ENCODE measurements around the gene ATP5F1D. TPM values are rescaled to one million over a fixed set of nuclear protein-coding genes. Genes with fewer than 3 reads are reported as not detected.
"Not testable (repeated sequence)": the region's sequence is repeated elsewhere in the genome, so short reads cannot be mapped to it uniquely, and the experiment has no call there.

The ATP5F1D gene
- total RNA-seq, 1 donor from 2014 or later, result 233 TPM

DNA sequence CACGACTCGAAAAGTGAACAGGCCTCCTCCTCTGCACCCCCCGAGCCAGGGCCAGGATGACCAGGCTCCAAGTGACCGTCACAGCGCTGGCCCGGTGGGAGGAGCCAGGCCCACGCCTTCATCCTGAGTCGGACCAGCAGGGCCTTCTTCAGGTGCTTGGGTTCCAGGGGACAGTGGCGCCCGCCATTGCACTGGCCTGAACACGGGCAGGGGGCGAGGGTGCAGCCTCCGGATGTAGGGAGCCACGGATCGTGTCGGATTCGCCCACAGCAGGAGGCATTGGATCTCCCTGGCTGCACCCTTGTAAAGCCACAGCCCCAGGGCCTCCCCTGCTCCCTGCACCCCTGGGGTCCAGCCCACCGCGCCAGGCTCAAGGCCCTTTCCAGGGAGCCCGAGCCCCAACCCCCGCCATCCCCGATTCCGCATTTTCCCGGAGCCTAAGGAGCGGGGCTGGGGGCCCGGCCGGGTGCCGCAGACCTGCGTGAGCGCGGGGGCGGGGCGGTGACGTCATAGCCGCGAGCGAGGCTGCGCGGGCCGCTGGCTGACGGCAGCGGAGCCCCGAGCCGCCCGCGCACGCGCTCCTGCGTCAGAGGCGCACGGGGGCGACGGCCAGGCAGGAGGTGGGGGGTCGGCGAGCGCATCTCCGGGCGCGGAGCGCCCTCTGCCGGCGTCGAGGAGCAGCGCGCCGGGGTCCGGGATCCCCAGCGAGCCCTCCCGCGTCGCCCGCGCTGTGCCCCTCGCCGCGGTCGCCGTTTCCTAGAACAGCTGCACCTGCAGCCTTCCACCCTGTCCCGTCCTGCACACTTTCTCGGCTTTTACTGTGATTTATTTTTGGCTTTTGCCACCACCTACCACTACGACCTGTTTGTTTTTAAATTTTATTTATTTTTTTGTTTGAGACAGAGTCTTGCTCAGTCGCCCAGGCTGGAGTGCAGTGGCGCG is 1.5 kb upstream of the ATP5F1D start:
- H3K4me1 Mint-ChIP-seq (ENCODE audit: low read depth), result peaks cover 22% of the 10 kb centered on the region

GRCh38 chr19:1240925-1241324 is 626 bp upstream of the ATP5F1D start:
- Mint-ChIP-seq H3K4me1 (ENCODE audit: low read depth) (peaks cover 22% of the 10 kb centered on the region), H3K27me3 (ENCODE audit: low read depth) (peaks cover 13% of the 10 kb centered on the region), H3K36me3 (ENCODE audit: low read depth) (peaks cover 3% of the 10 kb centered on the region), H3K9me3 (no peaks in the 10 kb centered on the region), H3K27ac (peak overlapping the region; percentile 88), H3K4me3 (ENCODE audit: low read depth) (peak overlapping the region; percentile 81)
- intact Hi-C loops (cut with micrococcal nuclease), result loop anchor here (2.0 to 10.0 kb wide), 6 partner anchors 49 to 314 kb away; partner anchors contain the start of genes ARID3A, DAZAP1, GAMT and POLR2E
- no peak for DNase-seq (ENCODE audit: low spot score)

More for the DNA sequence above, 1.5 kb upstream of the ATP5F1D start:
- Mint-ChIP-seq H3K27me3 (ENCODE audit: low read depth) (peaks cover 13% of the 10 kb centered on the region), H3K36me3 (ENCODE audit: low read depth) (peaks cover 3% of the 10 kb centered on the region), H3K9me3 (no peaks in the 10 kb centered on the region), H3K27ac (no peak overlapping the region), H3K4me3 (ENCODE audit: low read depth) (peak overlapping the region; percentile 49)
- intact Hi-C loops (cut with micrococcal nuclease), result loop anchor here (2.0 to 10.0 kb wide), 6 partner anchors 48 to 313 kb away; partner anchors contain the start of genes ARID3A, DAZAP1, GAMT and POLR2E
- DNase-seq (ENCODE audit: low spot score), result peak; percentile 88

GRCh38 chr19:1243768-1244692 is 2.5 kb downstream of the ATP5F1D start:
- Mint-ChIP-seq H3K27me3 (ENCODE audit: low read depth) (peaks cover 4% of the 10 kb centered on the region), H3K36me3 (ENCODE audit: low read depth) (peaks cover 3% of the 10 kb centered on the region), H3K4me1 (ENCODE audit: low read depth) (peaks cover 17% of the 10 kb centered on the region), H3K4me3 (ENCODE audit: low read depth) (peak overlapping the region; percentile 2), H3K9me3 (no peaks in the 10 kb centered on the region), H3K27ac (peak overlapping the region; percentile 80)
- peak; percentile 73 for DNase-seq (ENCODE audit: low spot score)
- intact Hi-C loops (cut with micrococcal nuclease), result loop anchor here (1.0 to 10.0 kb wide), 6 partner anchors 25 to 317 kb away; partner anchors contain the start of genes ARID3A, CIRBP, DAZAP1 and GAMT

- no peaks in the 10 kb centered on the region for H3K9me3 Mint-ChIP-seq
- peak overlapping the region; percentile 80 for H3K27ac Mint-ChIP-seq
- DNase-seq (ENCODE audit: low spot score), result no peak
- H3K36me3 Mint-ChIP-seq (ENCODE audit: low read depth), result peaks cover 6% of the 10 kb centered on the region
- intact Hi-C loops (cut with micrococcal nuclease), result loop anchor here (1.0 to 10.0 kb wide), 6 partner anchors 24 to 318 kb away; partner anchors contain the start of genes ARID3A, CIRBP, DAZAP1 and GAMT
- peaks cover 13% of the 10 kb centered on the region for H3K4me1 Mint-ChIP-seq (ENCODE audit: low read depth)
- H3K27me3 Mint-ChIP-seq (ENCODE audit: low read depth), result no peaks in the 10 kb centered on the region
- H3K4me3 Mint-ChIP-seq (ENCODE audit: low read depth), result no peak overlapping the region
Observed at GRCh38 chr19:1244693-1245451, 3.3 kb downstream of the ATP5F1D start.

GRCh38 chr19:1245494-1246264 is 4.1 kb downstream of the ATP5F1D start:
- Mint-ChIP-seq H3K27me3 (ENCODE audit: low read depth) (no peaks in the 10 kb centered on the region), H3K9me3 (no peaks in the 10 kb centered on the region), H3K36me3 (ENCODE audit: low read depth) (peaks cover 6% of the 10 kb centered on the region), H3K4me1 (ENCODE audit: low read depth) (peaks cover 13% of the 10 kb centered on the region), H3K4me3 (ENCODE audit: low read depth) (no peak overlapping the region), H3K27ac (peak overlapping the region; percentile 42)
- intact Hi-C loops (cut with micrococcal nuclease), result loop anchor here (10.0 kb wide), 1 partner anchor 159 kb away; the partner anchor contains the start of genes DAZAP1 and GAMT
- DNase-seq (ENCODE audit: low spot score), result no peak

- Mint-ChIP-seq H3K36me3 (ENCODE audit: low read depth) (peaks cover 13% of the 10 kb centered on the region), H3K4me3 (ENCODE audit: low read depth) (peak overlapping the region; percentile 21), H3K27ac (peak overlapping the region; percentile 42)
- not testable (repeated sequence) for H3K9me3 Mint-ChIP-seq; DNase-seq (ENCODE audit: low spot score); H3K4me1 Mint-ChIP-seq (ENCODE audit: low read depth); H3K27me3 Mint-ChIP-seq (ENCODE audit: low read depth)
- intact Hi-C loops (cut with micrococcal nuclease), result loop anchor here (10.0 kb wide), 1 partner anchor 158 kb away; the partner anchor contains the start of genes DAZAP1 and GAMT
Observed at GRCh38 chr19:1246265-1247087, 4.9 kb downstream of the ATP5F1D start.

DNA sequence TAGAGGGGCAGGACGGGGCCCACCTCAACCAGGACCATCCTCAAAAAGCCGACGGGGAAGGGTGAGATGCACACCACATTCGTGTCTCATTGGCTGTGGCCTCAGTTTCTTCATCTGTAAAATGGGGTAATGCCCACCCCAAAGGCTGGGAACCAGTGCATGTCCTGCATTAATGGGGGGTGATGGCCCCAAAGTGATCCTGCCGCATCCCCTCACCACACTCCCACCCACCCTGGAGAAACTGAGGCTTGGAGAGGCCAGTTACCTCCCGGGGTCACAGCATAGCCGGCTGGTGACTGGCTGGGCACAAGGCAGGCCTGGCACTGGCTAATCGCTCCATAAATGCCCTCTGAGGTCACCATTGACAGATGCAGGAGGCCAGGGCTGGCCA is 6.2 kb downstream of the ATP5F1D start:
- Mint-ChIP-seq H3K36me3 (ENCODE audit: low read depth) (peaks cover 24% of the 10 kb centered on the region), H3K4me1 (ENCODE audit: low read depth) (peaks cover 5% of the 10 kb centered on the region), H3K4me3 (ENCODE audit: low read depth) (no peak overlapping the region), H3K27me3 (ENCODE audit: low read depth) (no peaks in the 10 kb centered on the region), H3K27ac (peak overlapping the region; percentile 62), H3K9me3 (no peaks in the 10 kb centered on the region)
- intact Hi-C loops (cut with micrococcal nuclease), result loop anchor here (10.0 kb wide), 1 partner anchor 157 kb away; the partner anchor contains the start of genes DAZAP1 and GAMT
- DNase-seq (ENCODE audit: low spot score), result no peak

DNA sequence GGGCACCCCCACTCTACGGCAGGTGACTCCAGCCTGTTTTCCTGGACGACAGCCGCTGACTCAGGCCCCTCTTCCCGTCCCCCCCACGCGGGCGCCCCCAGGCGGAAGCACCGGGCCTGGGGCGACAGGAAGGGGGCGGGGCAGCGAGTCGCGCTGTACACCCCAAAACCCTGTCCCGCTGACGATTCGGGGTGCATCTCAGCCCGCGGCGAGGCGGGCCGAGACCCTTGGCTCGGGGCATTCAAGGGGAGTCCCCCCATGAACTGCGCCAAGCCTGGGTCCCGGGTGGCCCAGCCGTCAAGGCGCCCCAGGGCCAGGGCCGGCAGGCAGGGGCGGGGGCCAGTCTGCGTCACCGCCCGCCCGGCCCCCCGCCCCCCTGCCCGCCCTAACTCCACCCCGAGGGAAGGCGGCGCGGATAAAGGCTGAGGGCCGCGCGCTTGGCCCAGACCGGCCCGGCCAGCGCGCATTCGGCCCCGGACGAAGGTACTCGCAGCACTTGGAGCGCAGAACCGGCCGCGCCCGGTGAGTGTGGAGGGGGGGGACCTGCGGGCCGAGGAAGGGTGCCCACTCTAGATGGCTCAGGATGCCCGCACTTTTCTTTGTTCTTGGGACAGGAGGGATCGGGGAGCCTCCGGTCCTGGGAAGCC is 6.7 kb downstream of the ATP5F1D start, which contains the start of gene MIDN:
TSS of gene MIDN (plus strand) at position 445 of the 647 bp plus-strand sequence. CDS start 1,714 bp downstream, outside the sequence.
- H3K36me3 Mint-ChIP-seq (ENCODE audit: low read depth), result peaks cover 26% of the 10 kb centered on the region
- intact Hi-C loops (cut with micrococcal nuclease), result loop anchor here (10.0 kb wide), 1 partner anchor 157 kb away; the partner anchor contains the start of genes DAZAP1 and GAMT
- no peaks in the 10 kb centered on the region for H3K27me3 Mint-ChIP-seq (ENCODE audit: low read depth)
- H3K4me3 Mint-ChIP-seq (ENCODE audit: low read depth), result peak within 1 kb of the TSS; percentile 80
- H3K4me1 Mint-ChIP-seq (ENCODE audit: low read depth), result peaks cover 6% of the 10 kb centered on the region
- H3K9me3 Mint-ChIP-seq, result no peaks in the 10 kb centered on the region
- H3K27ac Mint-ChIP-seq, result peak within 1 kb of the TSS; percentile 87
- peak; percentile 73 for DNase-seq (ENCODE audit: low spot score)

- Mint-ChIP-seq H3K36me3 (ENCODE audit: low read depth) (peaks cover 30% of the 10 kb centered on the region), H3K27me3 (ENCODE audit: low read depth) (no peaks in the 10 kb centered on the region), H3K4me3 (ENCODE audit: low read depth) (peak overlapping the region; percentile 80), H3K4me1 (ENCODE audit: low read depth) (peaks cover 9% of the 10 kb centered on the region), H3K27ac (peak overlapping the region; percentile 87), H3K9me3 (no peaks in the 10 kb centered on the region)
- intact Hi-C loops (cut with micrococcal nuclease), result loop anchor here (1.0 to 10.0 kb wide), 3 partner anchors 11 to 156 kb away; partner anchors contain the start of genes CIRBP, DAZAP1 and GAMT
- DNase-seq (ENCODE audit: low spot score), result peak; percentile 80
Observed at GRCh38 chr19:1248786-1249297, 7.3 kb downstream of the ATP5F1D start.
